KMS-11 (cell line): ENCODE data around the gene RNF225.
"Not testable (repeated sequence)": the region's sequence is repeated elsewhere in the genome, so short reads cannot be mapped to it uniquely, and the experiment has no call there.

Experiments used
- H2AFZ ChIP-seq: fragments of 200-600 bp; sonication (generic); 2 replicates; pipeline ENCODE4 v1.6.1; 2016; ENCODE audit warnings: antibody characterized with exemption, mixed run types, low read depth
- H3K27ac ChIP-seq: fragments of 200-600 bp; sonication (generic); 2 replicates; pipeline ENCODE4 v1.6.1; 2016; ENCODE audit warnings: mild to moderate bottlenecking, mixed run types
- H3K27me3 ChIP-seq: fragments of 200-600 bp; sonication (generic); 2 replicates; pipeline ENCODE4 v1.6.1; 2017; ENCODE audit warnings: mild to moderate bottlenecking, low read depth, mixed run types, moderate library complexity; ENCODE audit not compliant: insufficient read depth
- H3K36me3 ChIP-seq: fragments of 200-600 bp; sonication (generic); 2 replicates; pipeline ENCODE4 v1.6.1; 2017; ENCODE audit warnings: mild to moderate bottlenecking, mixed run types; ENCODE audit not compliant: insufficient read depth
- H3K4me1 ChIP-seq: fragments of 200-600 bp; sonication (generic); 2 replicates; pipeline ENCODE4 v1.6.1; 2016; ENCODE audit warnings: mild to moderate bottlenecking, low read depth, mixed run types; ENCODE audit not compliant: poor library complexity, severe bottlenecking
- H3K4me2 ChIP-seq: fragments of 200-600 bp; sonication (generic); 2 replicates; pipeline ENCODE4 v1.7.0; 2016; ENCODE audit warnings: mild to moderate bottlenecking, mixed run types
- H3K4me3 ChIP-seq: fragments of 200-600 bp; sonication (generic); IDR thresholded peaks from 2 replicates; pipeline ENCODE4 v1.6.1; 2017; ENCODE audit warnings: low read depth, low read length, mixed read lengths; ENCODE audit not compliant: insufficient read depth
- H3K79me2 ChIP-seq: fragments of 200-600 bp; sonication (generic); 2 replicates; pipeline ENCODE4 v1.6.1; 2016; ENCODE audit warnings: low read depth, mixed run types; ENCODE audit not compliant: insufficient read depth
- H3K9ac ChIP-seq: fragments of 200-600 bp; sonication (generic); 2 replicates; pipeline ENCODE4 v1.6.1; 2016; ENCODE audit warnings: mild to moderate bottlenecking, mixed run types
- H4K20me1 ChIP-seq: fragments of 200-600 bp; sonication (generic); 2 replicates; pipeline ENCODE4 v1.6.1; 2016; ENCODE audit warnings: mild to moderate bottlenecking, mixed run types; ENCODE audit not compliant: insufficient read depth
- CTCF ChIP-seq: fragments of 200-600 bp; sonication (generic); conservative IDR thresholded peaks from 2 replicates; pipeline ENCODE4 v1.6.1; 2017; ENCODE audit warnings: low read depth, mild to moderate bottlenecking, antibody characterized with exemption, low read length, moderate library complexity, mixed read lengths

RNF225 gene

GRCh38 chr19:58400916-58401839 is 5.7 kb downstream of the RNF225 start:
- Histone ChIP-seq H2AFZ (peak overlapping the region; percentile 80), H3K4me1 (peaks cover 13% of the 10 kb centered on the region), H3K4me2 (peak overlapping the region; percentile 86), H3K79me2 (no peaks in the 10 kb centered on the region), H3K4me3 (no peak overlapping the region), H4K20me1 (no peaks in the 10 kb centered on the region), H3K36me3 (no peaks in the 10 kb centered on the region), H3K27me3 (no peaks in the 10 kb centered on the region), H3K27ac (peak overlapping the region; percentile 34), H3K9ac (peak overlapping the region; percentile 37; the same call in 1 of the 2 replicates)
- no peak for TF ChIP-seq CTCF

GRCh38 chr19:58401840-58402421 is 6.5 kb downstream of the RNF225 start:
- H3K4me2 ChIP-seq: peak overlapping the region; percentile 55
- H2AFZ ChIP-seq: peak overlapping the region; percentile 80; the same call in 1 of the 2 replicates

GRCh38 chr19:58403920-58404478 is 8.5 kb downstream of the RNF225 start:
- H3K4me3 ChIP-seq, H3K4me2 ChIP-seq, H3K79me2 ChIP-seq, H3K27me3 ChIP-seq, H2AFZ ChIP-seq, H4K20me1 ChIP-seq, H3K9ac ChIP-seq, H3K27ac ChIP-seq, H3K36me3 ChIP-seq: not testable (repeated sequence)
- H3K4me1 ChIP-seq: peaks cover 21% of the 10 kb centered on the region

More at GRCh38 chr19:58401840-58402421, 6.5 kb downstream of the RNF225 start:
- H4K20me1 ChIP-seq: no peaks in the 10 kb centered on the region
- no peak overlapping the region for H3K4me3 ChIP-seq
- H3K79me2 ChIP-seq: no peaks in the 10 kb centered on the region
- H3K27ac ChIP-seq: 0 out of 2 replicates have a peak overlapping the region, but pooled peaks have one; percentile 34
- TF ChIP-seq CTCF: no peak
- H3K4me1 ChIP-seq: peaks cover 13% of the 10 kb centered on the region
- H3K36me3 ChIP-seq: no peaks in the 10 kb centered on the region
- H3K27me3 ChIP-seq: no peaks in the 10 kb centered on the region
- peak overlapping the region; percentile 37; the same call in 1 of the 2 replicates for H3K9ac ChIP-seq

GRCh38 chr19:58406818-58407657 is 11.6 kb downstream of the RNF225 start:
- Histone ChIP-seq H3K9ac (no peak overlapping the region), H4K20me1 (no peaks in the 10 kb centered on the region), H3K4me2 (peak overlapping the region; percentile 98), H3K79me2 (0 out of 2 replicates have a peak, but pooled peaks cover 8% of the 10 kb centered on the region), H3K4me3 (no peak overlapping the region), H2AFZ (no peak overlapping the region), H3K27me3 (no peaks in the 10 kb centered on the region), H3K27ac (no peak overlapping the region), H3K36me3 (no peaks in the 10 kb centered on the region), H3K4me1 (peaks cover 22% of the 10 kb centered on the region)
- TF ChIP-seq CTCF: peak; percentile 40; the same call in 1 of the 2 replicates
